IMR-90 (cell line): ENCODE data around the gene LINC01488. TPM values are rescaled to one million over a fixed set of nuclear protein-coding genes. Genes with fewer than 3 reads are reported as not detected.
A peak's percentile ranks its signal among the peaks of the same experiment; 100 is the strongest.

Source experiments
- ATAC-seq: fragments of 200-7000 bp; cut with Tn5 transposase; 2 replicates; pipeline ENCODE4 v1.9.1; 2020; ENCODE audit warnings: low read depth, mild to moderate bottlenecking, moderate library complexity
- BruUV-seq: library from RNA; stranded (reverse); fragments of 400-500 nt; replicated peaks from 2 replicates; lab custom pipeline; 2021; lab: Mats Ljungman, UMichigan
- CTCF ChIA-PET: fragments of 300-600 bp; formaldehyde crosslinking; extraction: SDS; loops from one replicate; lab custom pipeline; 2021; ENCODE audit warnings: antibody characterized with exemption; lab: Yijun Ruan, JAX
- POLR2A ChIA-PET: fragments of 300-600 bp; sonication (Branson Sonifier 250); formaldehyde crosslinking; loops from one replicate; lab custom pipeline; 2022; ENCODE audit warnings: antibody characterized with exemption; ENCODE audit not compliant: unreplicated experiment; lab: Charles Lee
- DNase-seq: peaks from one replicate; pipeline ENCODE4 v3.0.0; 2013
- H2AFZ ChIP-seq: replicated peaks from 2 replicates; pipeline ENCODE3; 2013; ENCODE audit warnings: low read length, mild to moderate bottlenecking; ENCODE audit not compliant: poor library complexity
- H2AK5ac ChIP-seq: 2 replicates; pipeline ENCODE4 v1.6.1; 2013; ENCODE audit warnings: low read depth, low read length, inconsistent platforms
- H2AK9ac ChIP-seq: replicated peaks from 2 replicates; pipeline ENCODE3; 2013; ENCODE audit warnings: mild to moderate bottlenecking, low read depth, low read length, moderate library complexity; ENCODE audit not compliant: poor library complexity
- H2BK120ac ChIP-seq: 2 replicates; pipeline ENCODE4 v1.6.1; 2013; ENCODE audit warnings: low read depth, low read length, inconsistent platforms
- H2BK15ac ChIP-seq: 3 replicates; pipeline ENCODE4 v1.6.1; 2013; ENCODE audit warnings: low read depth, low read length, inconsistent platforms
- H2BK20ac ChIP-seq: 2 replicates; pipeline ENCODE4 v1.6.1; 2013; ENCODE audit warnings: low read depth, mild to moderate bottlenecking, inconsistent platforms, low read length, moderate library complexity
- H2BK5ac ChIP-seq: 2 replicates; pipeline ENCODE4 v1.6.1; 2013; ENCODE audit warnings: mild to moderate bottlenecking, low read depth, low read length, inconsistent platforms; ENCODE audit not compliant: poor library complexity, severe bottlenecking
- H3K14ac ChIP-seq: replicated peaks from 2 replicates; pipeline ENCODE4 v1.6.1; 2013; ENCODE audit warnings: low read depth, low read length, inconsistent platforms
- H3K18ac ChIP-seq: 2 replicates; pipeline ENCODE4 v1.6.1; 2013; ENCODE audit warnings: low read depth, low read length, control low read depth
- H3K23ac ChIP-seq: 2 replicates; pipeline ENCODE4 v1.6.1; 2013; ENCODE audit warnings: low read depth, low read length, inconsistent platforms
- H3K27ac ChIP-seq: 2 replicates; pipeline ENCODE4 v1.5.1; 2013; ENCODE audit warnings: mild to moderate bottlenecking, control low read depth, low read length; ENCODE audit not compliant: insufficient read depth
- H3K27me3 ChIP-seq: 2 replicates; pipeline ENCODE4 v1.6.1; 2013; ENCODE audit warnings: low read length; ENCODE audit not compliant: control insufficient read depth, insufficient read depth
- H3K36me3 ChIP-seq: 2 replicates; pipeline ENCODE4 v1.6.1; 2013; ENCODE audit warnings: low read length, mixed read lengths; ENCODE audit not compliant: control insufficient read depth, insufficient read depth
- H3K4ac ChIP-seq: 2 replicates; pipeline ENCODE4 v1.6.1; 2013; ENCODE audit warnings: low read depth, low read length, inconsistent platforms
- H3K4me1 ChIP-seq: 2 replicates; pipeline ENCODE4 v1.6.1; 2013; ENCODE audit warnings: low read length, mixed read lengths; ENCODE audit not compliant: control insufficient read depth, insufficient read depth
- H3K4me2 ChIP-seq: 2 replicates; pipeline ENCODE4 v1.6.1; 2013; ENCODE audit warnings: low read depth, mild to moderate bottlenecking, control low read depth, low read length, moderate library complexity
- H3K4me3 ChIP-seq: 2 replicates; pipeline ENCODE4 v1.5.1; 2013; ENCODE audit warnings: low read depth, mild to moderate bottlenecking, control low read depth, low read length, moderate library complexity; ENCODE audit not compliant: insufficient read depth
- H3K56ac ChIP-seq: 2 replicates; pipeline ENCODE4 v1.6.1; 2013; ENCODE audit warnings: low read length, inconsistent platforms; ENCODE audit not compliant: insufficient read depth; ENCODE audit errors: extremely low read depth
- H3K79me1 ChIP-seq, 2 experiments: 2 replicates each; pipeline ENCODE4 v1.6.1; 2013; ENCODE audit warnings: low read length in 2 of 2, inconsistent platforms in 1 of 2, low read depth in 1 of 2
- H3K9ac ChIP-seq: 2 replicates; pipeline ENCODE4 v1.6.1; 2013; ENCODE audit warnings: low read depth, low read length, control low read depth
- H3K9me1 ChIP-seq: 2 replicates; pipeline ENCODE4 v1.6.1; 2013; ENCODE audit warnings: low read length, inconsistent platforms; ENCODE audit not compliant: insufficient read depth
- H3K9me3 ChIP-seq: 2 replicates; pipeline ENCODE4 v1.6.1; 2013; ENCODE audit warnings: low read length; ENCODE audit not compliant: control insufficient read depth, insufficient read depth
- H4K20me1 ChIP-seq: 2 replicates; pipeline ENCODE4 v1.6.1; 2013; ENCODE audit warnings: low read length, inconsistent platforms; ENCODE audit not compliant: insufficient read depth
- H4K5ac ChIP-seq: 2 replicates; pipeline ENCODE4 v1.6.1; 2013; ENCODE audit warnings: mild to moderate bottlenecking, low read depth, low read length, control low read depth
- H4K8ac ChIP-seq, 2 experiments: 2 replicates each; pipeline ENCODE4 v1.6.1; 2013; ENCODE audit warnings: low read depth in 2 of 2, low read length in 2 of 2, control low read depth in 1 of 2, inconsistent platforms in 1 of 2
- H4K91ac ChIP-seq: 2 replicates; pipeline ENCODE4 v1.6.1; 2013; ENCODE audit warnings: low read depth, low read length, inconsistent platforms; ENCODE audit not compliant: insufficient read depth
- BHLHE40 ChIP-seq: fragments of 150-350 bp; IDR thresholded peaks from 2 replicates; pipeline ENCODE4 v1.6.1; 2016; ENCODE audit warnings: mild to moderate bottlenecking, low read depth, low read length
- FOS ChIP-seq: fragments of 150-350 bp; IDR thresholded peaks from 2 replicates; pipeline ENCODE4 v1.6.1; 2016; ENCODE audit warnings: low read depth, low read length
- MAFK ChIP-seq: IDR thresholded peaks from 2 replicates; pipeline ENCODE4 v1.6.1; 2012; ENCODE audit warnings: low read depth, low read length, improper control_type of control experiment
- MXI1 ChIP-seq: IDR thresholded peaks from 2 replicates; pipeline ENCODE4 v1.6.1; 2012; ENCODE audit warnings: low read depth, mild to moderate bottlenecking, low read length, moderate library complexity, borderline replicate concordance
- RAD21 ChIP-seq: IDR thresholded peaks from 2 replicates; pipeline ENCODE4 v1.6.1; 2012; ENCODE audit warnings: low read length, improper control_type of control experiment
- RFX5 ChIP-seq: IDR thresholded peaks from 2 replicates; pipeline ENCODE4 v1.8.0; 2012; ENCODE audit warnings: low read depth, mild to moderate bottlenecking, low read length, moderate library complexity
- WGBS, 2 experiments: methylation state at CpG; one replicate each; pipeline versions ENCODE4 v1.1.5 to v1.1.7; 2013; ENCODE audit warnings: missing lambda C conversion rate in 2 of 2; ENCODE audit not compliant: insufficient read length in 1 of 2; ENCODE audit errors: extremely low coverage in 2 of 2; 5-methylcytosine and 5-hydroxymethylcytosine counted together
- dilution Hi-C: fragments of 300-500 bp; cut with HindIII; formaldehyde crosslinking; loops from one replicate; pipeline ENCODE4 v1.14.3; 2018; ENCODE audit warnings: low sequenced_read_pairs; ENCODE audit not compliant: unreplicated experiment
- in situ Hi-C: fragments of 300-500 bp; cut with MboI; formaldehyde crosslinking; loops from 3 replicates; pipeline ENCODE4 v1.14.3; 2019; ENCODE audit warnings: low sequenced_read_pairs, inconsistent platforms, mixed read lengths
- intact Hi-C: fragments of 100-400 bp; cut with micrococcal nuclease; formaldehyde crosslinking; loops from 2 replicates; pipeline ENCODE4 v1.10.0; 2022
- polyA plus RNA-seq, 3 experiments: library from polyadenylated mRNA; depleted of rRNA; stranded (reverse); fragments of >200 nt; gene quantifications; 2 replicates each; pipeline ENCODE4 v1.2.3, GENCODE V29; 2012; ENCODE audit warnings: low replicate concordance in 1 of 3
- total RNA-seq: library from RNA; depleted of rRNA; stranded (reverse); fragments of >200 nt; gene quantifications from 2 replicates; pipeline ENCODE4 v1.2.3, GENCODE V29; 2012
- TF ChIP-seq, protein P1 (sequence below): conservative IDR thresholded peaks from 2 replicates; pipeline ENCODE4 v1.5.1; 2012; ENCODE audit warnings: mild to moderate bottlenecking, low read depth, low read length, improper control_type of control experiment

LINC01488 gene
- total and polyA plus RNA-seq, 2 of the 4 experiments (the other 2 are of a cell fraction) = not detected

DNA sequence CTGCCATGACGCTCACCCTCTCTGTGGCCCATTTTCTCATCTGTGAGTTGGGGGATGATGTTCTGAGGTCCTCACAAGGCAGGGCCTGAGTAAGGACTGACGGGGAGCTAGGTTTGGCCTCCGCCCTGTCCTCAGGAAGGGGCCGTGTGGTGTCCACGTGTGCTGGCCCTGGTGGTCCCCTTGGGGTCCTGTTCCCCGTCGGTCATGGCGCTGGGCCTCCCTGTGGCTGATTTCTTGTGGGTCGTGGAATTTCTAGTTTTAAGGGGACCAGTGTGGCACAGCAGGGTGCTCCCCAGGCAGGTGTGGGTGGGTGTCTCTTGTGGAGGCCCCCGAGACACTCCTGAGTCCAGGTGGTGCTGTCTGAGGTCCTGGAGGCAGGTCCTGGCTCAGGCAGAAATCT, 5.9 kb downstream of the LINC01488 start:
- no peak for ATAC-seq
- POLR2A ChIA-PET = no interaction called here
- H3K27ac ChIP-seq = no peak overlapping the region
- H2BK5ac ChIP-seq = no peak overlapping the region
- no peak overlapping the region for H3K9ac ChIP-seq
- H4K5ac ChIP-seq = no peak overlapping the region
- dilution Hi-C loops (no loop called here), intact Hi-C loops (no loop called here), in situ Hi-C loops (no loop called here)
- H3K4me3 ChIP-seq = no peak overlapping the region
- no peak overlapping the region for H3K18ac ChIP-seq
- H2AFZ ChIP-seq = no peak overlapping the region
- H4K20me1 ChIP-seq = no peaks in the 10 kb centered on the region
- no peak for TF ChIP-seq MXI1
- TF ChIP-seq RFX5 = no peak
- TF ChIP-seq RAD21 = no peak
- TF ChIP-seq BHLHE40 = no peak
- TF ChIP-seq, protein P1, sequence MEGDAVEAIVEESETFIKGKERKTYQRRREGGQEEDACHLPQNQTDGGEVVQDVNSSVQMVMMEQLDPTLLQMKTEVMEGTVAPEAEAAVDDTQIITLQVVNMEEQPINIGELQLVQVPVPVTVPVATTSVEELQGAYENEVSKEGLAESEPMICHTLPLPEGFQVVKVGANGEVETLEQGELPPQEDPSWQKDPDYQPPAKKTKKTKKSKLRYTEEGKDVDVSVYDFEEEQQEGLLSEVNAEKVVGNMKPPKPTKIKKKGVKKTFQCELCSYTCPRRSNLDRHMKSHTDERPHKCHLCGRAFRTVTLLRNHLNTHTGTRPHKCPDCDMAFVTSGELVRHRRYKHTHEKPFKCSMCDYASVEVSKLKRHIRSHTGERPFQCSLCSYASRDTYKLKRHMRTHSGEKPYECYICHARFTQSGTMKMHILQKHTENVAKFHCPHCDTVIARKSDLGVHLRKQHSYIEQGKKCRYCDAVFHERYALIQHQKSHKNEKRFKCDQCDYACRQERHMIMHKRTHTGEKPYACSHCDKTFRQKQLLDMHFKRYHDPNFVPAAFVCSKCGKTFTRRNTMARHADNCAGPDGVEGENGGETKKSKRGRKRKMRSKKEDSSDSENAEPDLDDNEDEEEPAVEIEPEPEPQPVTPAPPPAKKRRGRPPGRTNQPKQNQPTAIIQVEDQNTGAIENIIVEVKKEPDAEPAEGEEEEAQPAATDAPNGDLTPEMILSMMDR = no peak
- TF ChIP-seq MAFK = no peak
- TF ChIP-seq FOS = no peak
- DNase-seq = no peak
- no peak overlapping the region for H3K23ac ChIP-seq
- H3K36me3 ChIP-seq = no peaks in the 10 kb centered on the region
- no peaks in the 10 kb centered on the region for H3K79me1 ChIP-seq
- H3K9me3 ChIP-seq = no peaks in the 10 kb centered on the region
- H2AK9ac ChIP-seq = no peak overlapping the region
- no peaks in the 10 kb centered on the region for H3K4me1 ChIP-seq
- H3K14ac ChIP-seq = no peak overlapping the region
- no TSS peak for BruUV-seq
- H2BK15ac ChIP-seq = no peak overlapping the region
- peaks cover 3% of the 10 kb centered on the region; the same call in 1 of the 2 replicates for H3K27me3 ChIP-seq
- no peak overlapping the region for H2BK120ac ChIP-seq
- H3K56ac ChIP-seq = no peak overlapping the region
- WGBS, 2 experiments = 83% methylated on average over 4 of the region's 10 CpGs; no CpG with 5 or more reads in 1 of the 2 experiments
- H2AK5ac ChIP-seq = peak overlapping the region; percentile 46; the same call in 1 of the 2 replicates
- no peak overlapping the region for H3K4me2 ChIP-seq
- no peak overlapping the region for H2BK20ac ChIP-seq
- no peak overlapping the region for H4K91ac ChIP-seq
- no peak overlapping the region for H4K8ac ChIP-seq
- H3K4ac ChIP-seq = no peak overlapping the region
- no peaks in the 10 kb centered on the region for H3K9me1 ChIP-seq
- CTCF ChIA-PET = no interaction called here
